HCT116 (cell line): ENCODE data around the gene RC3H2. TPM values are rescaled to one million over a fixed set of nuclear protein-coding genes. Genes with fewer than 3 reads are reported as not detected.

ENCODE experiments used
- ATAC-seq: fragments of 200-7000 bp; cut with Tn5 transposase; 2 replicates; pipeline ENCODE4 v1.9.1; 2020; ENCODE audit warnings: mild to moderate bottlenecking, moderate library complexity
- BruUV-seq: library from RNA; stranded (reverse); fragments of 400-500 nt; replicated peaks from 2 replicates; lab custom pipeline; 2021; lab: Mats Ljungman, UMichigan
- CTCF ChIA-PET: fragments of 300-600 bp; sonication (Branson Sonifier 250); formaldehyde crosslinking; loops from one replicate; lab custom pipeline; 2021; ENCODE audit warnings: antibody characterized with exemption; lab: Charles Lee
- POLR2A ChIA-PET: fragments of 300-600, 350-600 bp; sonication (Branson Sonifier 250); formaldehyde crosslinking; loops from one replicate; lab custom pipeline; 2021; ENCODE audit warnings: antibody characterized with exemption; lab: Charles Lee
- RAD21 ChIA-PET, 2 experiments: fragments of 300-600 bp; sonication (Branson Sonifier 250); formaldehyde crosslinking; loops; one replicate each; lab custom pipeline; 2023; ENCODE audit warnings: low total read pairs in 2 of 2; ENCODE audit not compliant: uncharacterized antibody in 2 of 2, unreplicated experiment in 2 of 2, low non-redundant PET in 1 of 2; lab: Charles Lee
- DNase-seq: peaks from one replicate; pipeline ENCODE4 v3.0.0-alpha.2; 2010; ENCODE audit warnings: low read depth, low spot score
- H2AFZ ChIP-seq: fragments of 200-600 bp; shearing (Covaris generic), sonication (generic); 2 replicates; pipeline ENCODE4 v1.6.1; 2017; ENCODE audit warnings: low read depth, mixed run types, mixed read lengths, antibody characterized with exemption, low read length; ENCODE audit not compliant: poor library complexity, severe bottlenecking
- H3K27ac ChIP-seq: 2 replicates; pipeline ENCODE4 v1.5.1; 2012; ENCODE audit warnings: low read depth, low read length
- H3K27me3 ChIP-seq: fragments of 200-600 bp; sonication (generic); 2 replicates; pipeline ENCODE4 v1.6.1; 2016; ENCODE audit warnings: mixed run types, low read length, mixed read lengths; ENCODE audit not compliant: insufficient read depth
- H3K36me3 ChIP-seq, 2 experiments: fragments of 200-500 bp in 1 of 2; fragments of 200-600 bp in 1 of 2; sonication (Bioruptor generic) in 1 of 2; sonication (generic) in 1 of 2; 2 replicates each; pipeline versions ENCODE4 v1.5.1 to v1.6.1; 2014 to 2016; ENCODE audit warnings: low read length in 2 of 2, inconsistent platforms in 1 of 2, mixed read lengths in 1 of 2, mixed run types in 1 of 2; ENCODE audit not compliant: insufficient read depth in 2 of 2, control insufficient read depth in 1 of 2
- H3K4me1 ChIP-seq, 2 experiments: fragments of 200-600 bp in 1 of 2; sonication (generic) in 1 of 2; 2 replicates each; pipeline versions ENCODE4 v1.5.1 to v1.6.1; 2012 to 2017; ENCODE audit warnings: low read length in 2 of 2, inconsistent platforms in 1 of 2, mild to moderate bottlenecking in 1 of 2, mixed read lengths in 1 of 2, mixed run types in 1 of 2, moderate library complexity in 1 of 2; ENCODE audit not compliant: insufficient read depth in 2 of 2, control insufficient read depth in 1 of 2
- H3K4me2 ChIP-seq: fragments of 200-600 bp; sonication (generic); 2 replicates; pipeline ENCODE4 v1.6.1; 2017; ENCODE audit warnings: mixed run types, low read length, mixed read lengths
- H3K4me3 ChIP-seq, 2 experiments: fragments of 200-600 bp in 1 of 2; sonication (generic) in 1 of 2; replicated peaks in 1 of 2; 2 replicates each; pipeline ENCODE4 v1.5.1; 2011 to 2016; ENCODE audit warnings: low read length in 2 of 2, control low read depth in 1 of 2, low read depth in 1 of 2, mild to moderate bottlenecking in 1 of 2, mixed read lengths in 1 of 2, mixed run types in 1 of 2
- H3K79me2 ChIP-seq: fragments of 200-600 bp; sonication (generic); 2 replicates; pipeline ENCODE4 v1.6.1; 2017; ENCODE audit warnings: mild to moderate bottlenecking, mixed run types, low read length, moderate library complexity, mixed read lengths; ENCODE audit not compliant: insufficient read depth
- H3K9ac ChIP-seq: fragments of 200-600 bp; sonication (generic); 2 replicates; pipeline ENCODE4 v1.6.1; 2016; ENCODE audit warnings: low read length, mixed read lengths
- H3K9me2 ChIP-seq: fragments of 200-600 bp; sonication (generic), shearing (Covaris generic); 2 replicates; pipeline ENCODE4 v1.6.1; 2017; ENCODE audit warnings: mixed run types, mild to moderate bottlenecking, moderate library complexity; ENCODE audit not compliant: insufficient read depth
- H3K9me3 ChIP-seq, 2 experiments: fragments of 200-500 bp in 1 of 2; fragments of 200-600 bp in 1 of 2; sonication (Bioruptor generic) in 1 of 2; sonication (generic) in 1 of 2; 2 replicates each; pipeline ENCODE4 v1.6.1; 2014 to 2017; ENCODE audit warnings: low read length in 2 of 2, mixed read lengths in 2 of 2, inconsistent platforms in 1 of 2, low read depth in 1 of 2, mild to moderate bottlenecking in 1 of 2, mixed run types in 1 of 2, moderate library complexity in 1 of 2; ENCODE audit not compliant: control insufficient read depth in 1 of 2, insufficient read depth in 1 of 2
- H4K20me1 ChIP-seq: fragments of 200-600 bp; sonication (generic), shearing (Covaris generic); 2 replicates; pipeline ENCODE4 v1.6.1; 2017; ENCODE audit warnings: mixed run types, mild to moderate bottlenecking, moderate library complexity; ENCODE audit not compliant: insufficient read depth
- CBX3 ChIP-seq: IDR thresholded peaks from 2 replicates; pipeline ENCODE4 v1.6.1; 2012; ENCODE audit warnings: low read depth
- CEBPB ChIP-seq: IDR thresholded peaks from 2 replicates; pipeline ENCODE4 v1.6.1; 2012; ENCODE audit warnings: low read depth
- EGR1 ChIP-seq: IDR thresholded peaks from 2 replicates; pipeline ENCODE4 v1.6.1; 2012; ENCODE audit warnings: low read depth
- ELF1 ChIP-seq: IDR thresholded peaks from 2 replicates; pipeline ENCODE4 v1.6.1; 2012; ENCODE audit warnings: low read depth, borderline replicate concordance
- EZH2 ChIP-seq: fragments of 200-600 bp; sonication (generic); IDR thresholded peaks from 2 replicates; pipeline ENCODE4 v1.6.1; 2017; ENCODE audit warnings: antibody characterized with exemption, mixed run types
- EZH2phosphoT487 ChIP-seq: fragments of 200-600 bp; IDR thresholded peaks from 2 replicates; pipeline ENCODE4 v1.6.1; 2018; ENCODE audit warnings: antibody characterized with exemption, borderline replicate concordance
- FOSL1 ChIP-seq: IDR thresholded peaks from 2 replicates; pipeline ENCODE4 v1.6.1; 2012; ENCODE audit warnings: low read depth
- JUND ChIP-seq: IDR thresholded peaks from 2 replicates; pipeline ENCODE4 v1.6.1; 2012
- MAX ChIP-seq: IDR thresholded peaks from 2 replicates; pipeline ENCODE4 v1.6.1; 2012
- POLR2A ChIP-seq: IDR thresholded peaks from 2 replicates; pipeline ENCODE4 v1.7.0; 2011; ENCODE audit warnings: borderline replicate concordance; ENCODE audit not compliant: insufficient read depth, insufficient read length; ENCODE audit errors: extremely low read depth
- POLR2AphosphoS5 ChIP-seq: IDR thresholded peaks from 2 replicates; pipeline ENCODE4 v1.6.1; 2011; ENCODE audit warnings: mild to moderate bottlenecking, low read depth, low read length, moderate library complexity
- RAD21 ChIP-seq: IDR thresholded peaks from 2 replicates; pipeline ENCODE4 v1.6.1; 2012; ENCODE audit warnings: low read depth, mild to moderate bottlenecking
- SIN3A ChIP-seq: IDR thresholded peaks from 2 replicates; pipeline ENCODE4 v1.6.1; 2012; ENCODE audit warnings: low read depth
- SRF ChIP-seq: IDR thresholded peaks from 2 replicates; pipeline ENCODE4 v1.6.1; 2012; ENCODE audit warnings: low read depth
- TCF7L2 ChIP-seq: IDR thresholded peaks from 2 replicates; pipeline ENCODE4 v1.7.0; 2011; ENCODE audit warnings: borderline replicate concordance, inconsistent platforms; ENCODE audit not compliant: insufficient read depth, insufficient read length; ENCODE audit errors: extremely low read depth
- YY1 ChIP-seq: IDR thresholded peaks from 2 replicates; pipeline ENCODE4 v1.6.1; 2011; ENCODE audit warnings: low read length, low read depth, moderate library complexity, mild to moderate bottlenecking; ENCODE audit not compliant: insufficient replicate concordance; ENCODE audit errors: extremely low read depth
- ZFX ChIP-seq: fragments of 450-650 bp; IDR thresholded peaks from 2 replicates; pipeline ENCODE4 v1.6.1; 2017
- ZNF274 ChIP-seq: fragments of 200-500 bp; sonication (Bioruptor generic); IDR thresholded peaks from 2 replicates; pipeline ENCODE4 v1.6.1; 2014; ENCODE audit warnings: mild to moderate bottlenecking, low read depth, low read length, inconsistent platforms
- intact Hi-C: fragments of 100-400 bp; cut with micrococcal nuclease; formaldehyde crosslinking; loops from 2 replicates; pipeline ENCODE4 v1.10.0; 2022
- total RNA-seq: library from RNA; stranded (reverse); gene quantifications from one replicate; pipeline ENCODE4 v1.2.1, GENCODE V29; 2021; ENCODE audit not compliant: unreplicated experiment
- TF ChIP-seq, protein P1 (sequence below): IDR thresholded peaks from 2 replicates; pipeline ENCODE4 v1.6.1; 2012; ENCODE audit warnings: low read depth
- TF ChIP-seq, protein P2 (sequence below), 3 experiments: fragments of 200-600 bp in 1 of 3; sonication (generic) in 1 of 3; IDR thresholded peaks in 2 of 3; conservative IDR thresholded peaks in 1 of 3; 2 replicates each; pipeline ENCODE4 v1.5.1; 2012 to 2017; ENCODE audit warnings: low read depth in 2 of 3, low read length in 2 of 3, antibody characterized with exemption in 1 of 3, borderline replicate concordance in 1 of 3, control low read depth in 1 of 3, mild to moderate bottlenecking in 1 of 3, mixed read lengths in 1 of 3, mixed run types in 1 of 3, moderate library complexity in 1 of 3; ENCODE audit not compliant: insufficient read depth in 1 of 3

RC3H2 gene
- total RNA-seq, 1 experiment from 2014 or later, result 53.8 TPM

DNA sequence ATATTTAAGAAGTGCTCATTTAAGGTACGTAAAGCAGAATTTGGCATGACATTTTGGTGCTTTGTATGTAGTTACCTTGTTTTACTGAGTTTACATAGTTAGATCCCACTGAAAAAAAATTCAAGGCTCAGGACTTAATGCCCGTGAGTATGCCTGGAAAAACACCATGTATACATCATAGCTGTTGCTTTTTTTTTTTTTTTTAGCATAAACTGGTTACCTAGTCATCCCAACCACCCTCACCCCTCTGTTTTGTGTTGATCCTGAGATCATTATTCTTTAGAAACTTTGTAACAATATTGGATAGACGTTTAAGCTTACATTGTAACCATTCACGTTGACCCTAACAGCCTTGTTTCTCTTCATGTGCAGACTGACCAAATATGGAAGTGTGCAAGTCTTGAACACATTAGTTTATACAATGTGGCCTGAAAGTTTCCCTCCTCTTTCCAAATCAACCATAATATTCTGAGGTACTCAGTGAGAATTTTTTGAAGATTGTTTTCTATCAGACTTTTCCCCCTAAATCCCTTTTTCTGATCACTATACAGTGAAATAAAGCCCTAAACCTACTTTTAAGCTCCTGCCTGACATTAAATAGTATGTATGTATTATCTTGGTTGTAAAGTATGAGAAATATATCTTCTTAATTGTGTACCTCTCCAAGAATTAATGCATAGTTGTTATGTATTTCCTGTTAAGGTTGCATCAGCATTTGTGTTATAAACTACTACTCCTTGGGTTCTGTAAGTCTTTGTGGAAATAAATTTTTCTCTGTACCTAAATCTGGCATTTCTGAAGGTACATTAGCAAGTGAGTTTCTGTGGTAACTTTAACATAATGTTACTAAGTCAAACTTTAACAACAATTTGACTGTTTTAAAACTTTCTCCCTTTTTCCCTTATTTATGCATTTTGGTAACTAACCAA is 40.1 kb upstream of the RC3H2 start:
- Histone ChIP-seq H4K20me1 (no peaks in the 10 kb centered on the region), H3K4me3 (no peak overlapping the region), H3K9ac (no peak overlapping the region), H3K36me3 (no peaks in the 10 kb centered on the region), H3K27me3 (no peaks in the 10 kb centered on the region), H2AFZ (no peak overlapping the region), H3K27ac (no peak overlapping the region), H3K79me2 (peaks cover 89% of the 10 kb centered on the region), H3K9me3 (no peaks in the 10 kb centered on the region), H3K4me1 (peaks cover 7 to 16% of the 10 kb centered on the region in 2 experiments; a peak in 3 of 4 replicates), H3K4me2 (no peak overlapping the region), H3K9me2 (no peaks in the 10 kb centered on the region)
- no peak for ATAC-seq
- TF ChIP-seq CEBPB, result no peak
- TF ChIP-seq SRF, result no peak
- no peak for TF ChIP-seq TCF7L2
- TF ChIP-seq CBX3, result no peak
- TF ChIP-seq YY1, result no peak
- TF ChIP-seq SIN3A, result no peak
- no peak for TF ChIP-seq EZH2phosphoT487
- TF ChIP-seq ELF1, result no peak
- TF ChIP-seq, protein P1, sequence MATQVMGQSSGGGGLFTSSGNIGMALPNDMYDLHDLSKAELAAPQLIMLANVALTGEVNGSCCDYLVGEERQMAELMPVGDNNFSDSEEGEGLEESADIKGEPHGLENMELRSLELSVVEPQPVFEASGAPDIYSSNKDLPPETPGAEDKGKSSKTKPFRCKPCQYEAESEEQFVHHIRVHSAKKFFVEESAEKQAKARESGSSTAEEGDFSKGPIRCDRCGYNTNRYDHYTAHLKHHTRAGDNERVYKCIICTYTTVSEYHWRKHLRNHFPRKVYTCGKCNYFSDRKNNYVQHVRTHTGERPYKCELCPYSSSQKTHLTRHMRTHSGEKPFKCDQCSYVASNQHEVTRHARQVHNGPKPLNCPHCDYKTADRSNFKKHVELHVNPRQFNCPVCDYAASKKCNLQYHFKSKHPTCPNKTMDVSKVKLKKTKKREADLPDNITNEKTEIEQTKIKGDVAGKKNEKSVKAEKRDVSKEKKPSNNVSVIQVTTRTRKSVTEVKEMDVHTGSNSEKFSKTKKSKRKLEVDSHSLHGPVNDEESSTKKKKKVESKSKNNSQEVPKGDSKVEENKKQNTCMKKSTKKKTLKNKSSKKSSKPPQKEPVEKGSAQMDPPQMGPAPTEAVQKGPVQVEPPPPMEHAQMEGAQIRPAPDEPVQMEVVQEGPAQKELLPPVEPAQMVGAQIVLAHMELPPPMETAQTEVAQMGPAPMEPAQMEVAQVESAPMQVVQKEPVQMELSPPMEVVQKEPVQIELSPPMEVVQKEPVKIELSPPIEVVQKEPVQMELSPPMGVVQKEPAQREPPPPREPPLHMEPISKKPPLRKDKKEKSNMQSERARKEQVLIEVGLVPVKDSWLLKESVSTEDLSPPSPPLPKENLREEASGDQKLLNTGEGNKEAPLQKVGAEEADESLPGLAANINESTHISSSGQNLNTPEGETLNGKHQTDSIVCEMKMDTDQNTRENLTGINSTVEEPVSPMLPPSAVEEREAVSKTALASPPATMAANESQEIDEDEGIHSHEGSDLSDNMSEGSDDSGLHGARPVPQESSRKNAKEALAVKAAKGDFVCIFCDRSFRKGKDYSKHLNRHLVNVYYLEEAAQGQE, result no peak
- no peak for TF ChIP-seq ZNF274
- no peak for TF ChIP-seq MAX
- TF ChIP-seq EGR1, result no peak
- TF ChIP-seq RAD21, result no peak
- no peak for TF ChIP-seq POLR2A
- TF ChIP-seq, protein P2, sequence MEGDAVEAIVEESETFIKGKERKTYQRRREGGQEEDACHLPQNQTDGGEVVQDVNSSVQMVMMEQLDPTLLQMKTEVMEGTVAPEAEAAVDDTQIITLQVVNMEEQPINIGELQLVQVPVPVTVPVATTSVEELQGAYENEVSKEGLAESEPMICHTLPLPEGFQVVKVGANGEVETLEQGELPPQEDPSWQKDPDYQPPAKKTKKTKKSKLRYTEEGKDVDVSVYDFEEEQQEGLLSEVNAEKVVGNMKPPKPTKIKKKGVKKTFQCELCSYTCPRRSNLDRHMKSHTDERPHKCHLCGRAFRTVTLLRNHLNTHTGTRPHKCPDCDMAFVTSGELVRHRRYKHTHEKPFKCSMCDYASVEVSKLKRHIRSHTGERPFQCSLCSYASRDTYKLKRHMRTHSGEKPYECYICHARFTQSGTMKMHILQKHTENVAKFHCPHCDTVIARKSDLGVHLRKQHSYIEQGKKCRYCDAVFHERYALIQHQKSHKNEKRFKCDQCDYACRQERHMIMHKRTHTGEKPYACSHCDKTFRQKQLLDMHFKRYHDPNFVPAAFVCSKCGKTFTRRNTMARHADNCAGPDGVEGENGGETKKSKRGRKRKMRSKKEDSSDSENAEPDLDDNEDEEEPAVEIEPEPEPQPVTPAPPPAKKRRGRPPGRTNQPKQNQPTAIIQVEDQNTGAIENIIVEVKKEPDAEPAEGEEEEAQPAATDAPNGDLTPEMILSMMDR (IDR thresholded peaks at IDR 0.05 in 2 of 3, conservative IDR thresholded peaks at IDR 0.05 in 1 of 3; ENCODE audit: borderline replicate concordance in 1 of 3, insufficient read depth in 1 of 3, low read depth in 2 of 3, low read length in 2 of 3), result no peak
- no peak for TF ChIP-seq JUND
- no peak for TF ChIP-seq ZFX
- TF ChIP-seq POLR2AphosphoS5, result no peak
- TF ChIP-seq EZH2, result no peak
- TF ChIP-seq FOSL1, result no peak
- no TSS peak for BruUV-seq
- DNase-seq, result no peak
- intact Hi-C loops, result no loop called here
- RAD21 ChIA-PET, result no interaction called here
- POLR2A ChIA-PET, result no interaction called here
- CTCF ChIA-PET, result no interaction called here
